ENCODE data around the gene SLC22A8.

DNA sequence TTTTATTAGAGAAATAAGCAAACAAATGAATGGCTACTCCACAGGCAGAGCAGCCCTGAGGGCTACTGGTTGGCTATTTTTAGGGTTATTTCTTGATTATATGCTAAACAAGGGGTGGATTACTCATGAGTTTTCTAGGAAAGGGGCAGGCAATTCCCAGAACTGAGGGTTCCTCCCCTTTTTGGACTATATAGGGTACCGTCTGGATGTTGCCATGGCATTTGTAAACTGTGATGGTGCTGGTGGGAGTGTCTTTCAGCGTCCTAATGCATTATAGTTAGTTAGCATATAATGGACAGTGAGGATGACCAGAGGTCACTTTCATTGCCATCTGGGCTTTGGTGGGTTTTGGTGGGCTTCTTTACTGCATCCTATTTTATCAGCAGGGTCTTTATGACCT is 50.1 kb downstream of the SLC22A8 start:
- TF ChIP-seq, protein P1, sequence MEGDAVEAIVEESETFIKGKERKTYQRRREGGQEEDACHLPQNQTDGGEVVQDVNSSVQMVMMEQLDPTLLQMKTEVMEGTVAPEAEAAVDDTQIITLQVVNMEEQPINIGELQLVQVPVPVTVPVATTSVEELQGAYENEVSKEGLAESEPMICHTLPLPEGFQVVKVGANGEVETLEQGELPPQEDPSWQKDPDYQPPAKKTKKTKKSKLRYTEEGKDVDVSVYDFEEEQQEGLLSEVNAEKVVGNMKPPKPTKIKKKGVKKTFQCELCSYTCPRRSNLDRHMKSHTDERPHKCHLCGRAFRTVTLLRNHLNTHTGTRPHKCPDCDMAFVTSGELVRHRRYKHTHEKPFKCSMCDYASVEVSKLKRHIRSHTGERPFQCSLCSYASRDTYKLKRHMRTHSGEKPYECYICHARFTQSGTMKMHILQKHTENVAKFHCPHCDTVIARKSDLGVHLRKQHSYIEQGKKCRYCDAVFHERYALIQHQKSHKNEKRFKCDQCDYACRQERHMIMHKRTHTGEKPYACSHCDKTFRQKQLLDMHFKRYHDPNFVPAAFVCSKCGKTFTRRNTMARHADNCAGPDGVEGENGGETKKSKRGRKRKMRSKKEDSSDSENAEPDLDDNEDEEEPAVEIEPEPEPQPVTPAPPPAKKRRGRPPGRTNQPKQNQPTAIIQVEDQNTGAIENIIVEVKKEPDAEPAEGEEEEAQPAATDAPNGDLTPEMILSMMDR (IDR thresholded peaks at IDR 0.05), result no peak
- no peak for TF ChIP-seq EZH2 (IDR thresholded peaks at IDR 0.05)

All from neural progenitor cell (in vitro differentiated cells).